GM18951 (cell line): ENCODE data around the gene ZNF343.

Experiments
- POLR2A ChIP-seq: IDR thresholded peaks from 4 replicates; pipeline ENCODE4 v1.6.1; 2011; ENCODE audit warnings: mild to moderate bottlenecking; ENCODE audit not compliant: insufficient read length, insufficient read depth; ENCODE audit errors: extremely low read depth
- in situ Hi-C: fragments of 300-500 bp; cut with MboI; formaldehyde crosslinking; loops from one replicate; pipeline ENCODE4 v1.12.0; 2022; ENCODE audit warnings: low sequenced_read_pairs, mixed read lengths, inconsistent platforms; ENCODE audit not compliant: unreplicated experiment

Gene ZNF343

DNA sequence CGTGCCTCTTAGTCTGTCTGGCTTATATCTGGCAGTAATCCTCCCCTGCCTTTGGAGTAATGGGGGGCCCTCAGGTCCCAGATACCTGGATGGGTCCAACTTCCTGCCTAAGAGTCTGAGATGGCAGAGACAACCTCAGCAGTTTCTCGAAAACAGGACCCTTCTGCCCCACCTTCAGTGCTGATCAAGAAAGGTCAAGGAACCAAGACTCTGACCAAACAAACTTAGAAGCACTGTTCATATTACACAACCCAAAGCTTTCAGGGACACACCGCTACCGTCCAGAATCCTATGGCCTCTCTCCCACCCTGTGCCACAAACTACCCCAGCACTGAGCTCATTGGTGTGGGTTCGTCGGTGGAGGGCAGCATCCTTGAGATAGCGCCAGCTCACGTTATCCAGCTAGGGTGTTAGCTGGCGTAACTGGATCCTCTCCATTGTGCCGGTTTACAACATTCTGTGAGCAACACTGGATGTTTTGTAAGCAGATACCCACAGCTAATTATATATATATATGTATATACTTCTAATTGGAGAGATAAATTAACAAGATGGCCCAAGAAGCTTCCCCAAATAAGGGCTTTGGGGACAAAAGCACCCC lies 20.1 kb upstream of the ZNF343 start:
- in situ Hi-C loops, result loop anchor here (10.0 kb wide), 1 partner anchor 116 kb away; no protein-coding TSS in a partner anchor

DNA sequence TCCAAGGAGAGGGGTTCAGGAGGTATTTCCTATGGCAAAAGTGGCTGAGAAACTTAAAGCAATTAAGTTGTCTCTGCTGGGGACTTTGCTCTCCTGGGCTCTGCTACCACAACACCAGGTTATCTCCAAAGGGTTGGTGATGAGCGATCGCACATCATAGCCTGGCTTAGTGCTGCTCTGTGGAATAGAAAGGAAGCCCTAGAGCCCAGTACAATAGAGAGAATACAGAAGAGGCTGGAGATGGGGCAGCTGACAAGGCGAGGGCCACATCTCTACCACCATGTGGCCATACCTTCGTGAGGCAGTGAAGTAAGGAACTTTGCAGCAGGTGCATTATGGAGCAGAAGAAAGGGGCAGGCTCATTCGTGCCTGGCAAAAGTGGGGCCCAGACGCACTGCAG lies 19.0 kb upstream of the ZNF343 start:
- TF ChIP-seq POLR2A, result no peak
- in situ Hi-C loops, result loop anchor here (10.0 kb wide), 1 partner anchor 117 kb away; no protein-coding TSS in a partner anchor

More for the DNA sequence above, 20.1 kb upstream of the ZNF343 start:
- no peak for TF ChIP-seq POLR2A

DNA sequence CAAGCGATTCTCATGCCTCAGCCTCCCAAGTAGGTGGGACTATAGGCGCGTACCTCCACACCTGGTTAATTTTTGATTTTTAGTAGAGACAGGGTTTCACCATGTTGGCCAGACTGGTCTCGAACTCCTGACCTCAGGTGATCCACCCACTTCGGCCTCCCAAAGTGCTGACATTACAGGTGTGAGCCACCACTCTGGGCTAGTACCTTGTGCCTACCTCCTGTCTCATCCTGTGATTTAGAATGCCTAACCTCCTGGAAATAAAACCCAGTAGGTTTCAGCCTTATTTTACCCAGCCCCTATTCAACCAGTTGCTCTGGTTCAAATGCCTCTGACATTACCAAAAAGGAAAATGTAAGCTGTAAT lies 17.5 kb upstream of the ZNF343 start:
- in situ Hi-C loops, result loop anchor here (10.0 kb wide), 1 partner anchor 119 kb away; no protein-coding TSS in a partner anchor

DNA sequence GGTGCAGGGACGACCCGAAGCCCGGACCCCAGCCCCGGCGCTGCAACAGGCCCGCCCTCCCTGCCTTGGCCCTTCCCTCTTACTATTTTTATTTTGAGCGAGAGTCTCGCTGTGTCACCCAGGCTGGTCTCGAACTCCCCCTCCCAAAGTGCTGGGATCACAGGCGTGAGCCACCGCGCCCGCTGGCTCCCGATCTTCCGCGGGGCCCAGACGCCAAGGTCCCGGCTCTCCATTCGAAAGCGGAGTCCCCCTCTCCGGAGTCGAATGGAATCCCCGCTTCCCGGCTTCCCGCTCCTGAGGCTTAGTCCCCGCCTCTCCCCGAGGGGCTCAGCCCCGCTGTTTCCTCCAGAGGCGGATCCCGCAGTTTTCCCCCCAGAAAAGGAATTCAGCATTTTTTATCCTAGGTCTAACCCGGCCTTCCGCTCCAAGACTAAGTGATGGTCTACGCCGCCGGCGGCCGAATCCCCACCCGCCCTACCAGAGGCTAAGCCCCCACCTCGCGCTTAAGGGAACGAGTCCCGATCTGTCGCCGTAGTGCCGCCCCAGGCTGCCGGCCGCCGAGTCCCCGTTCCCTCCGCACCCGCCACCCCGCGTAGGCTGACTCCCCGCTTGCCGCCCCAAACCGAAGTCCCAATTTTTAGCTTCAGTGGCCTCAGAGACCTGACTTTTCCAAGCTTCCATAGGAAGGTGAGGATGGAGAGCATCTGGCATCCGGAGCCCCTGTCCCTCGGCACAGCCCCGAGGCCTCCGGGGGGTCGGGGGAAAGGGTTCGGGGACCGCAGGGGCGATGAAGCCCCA lies 16.2 kb upstream of the ZNF343 start:
- in situ Hi-C loops, result loop anchor here (10.0 kb wide), 1 partner anchor 120 kb away; no protein-coding TSS in a partner anchor
- TF ChIP-seq POLR2A, result no peak

DNA sequence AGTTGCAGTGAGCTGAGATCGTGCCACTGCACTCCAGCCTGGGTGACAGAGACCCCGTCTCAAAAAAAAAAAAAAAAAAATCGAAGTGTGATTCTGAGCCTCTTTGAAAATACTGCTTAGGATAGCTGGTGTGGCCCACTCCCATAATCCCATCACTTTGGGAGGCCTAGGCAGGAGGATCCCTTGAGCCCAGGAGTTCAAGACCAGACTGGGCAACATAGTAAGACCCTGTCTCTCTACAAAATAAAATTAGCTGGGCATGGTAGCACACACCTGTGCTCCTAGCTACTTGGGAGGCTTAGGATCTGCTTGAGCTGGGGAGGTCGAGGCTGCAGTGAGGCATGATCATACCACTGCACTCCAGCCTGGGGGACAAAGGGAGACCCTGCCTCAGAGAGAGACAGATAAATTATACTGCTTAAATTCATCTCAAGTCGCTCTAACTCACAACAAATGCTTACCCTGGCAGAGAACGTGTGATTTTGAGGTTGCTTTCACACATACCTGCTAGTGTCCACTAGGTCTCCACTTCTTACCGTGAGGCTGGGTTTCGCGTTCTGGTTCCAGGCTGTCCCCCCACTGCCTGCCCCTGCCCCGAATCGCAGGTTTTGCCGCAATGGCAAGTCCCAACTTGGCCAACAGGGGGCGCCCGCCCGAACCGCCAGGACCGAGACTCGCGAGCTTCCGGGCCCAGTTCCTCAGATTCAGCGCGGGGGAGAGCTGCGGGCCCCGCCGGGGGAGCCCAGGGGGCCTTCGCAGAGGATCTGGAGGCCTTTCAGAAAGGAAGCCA lies 15.4 kb upstream of the ZNF343 start:
- TF ChIP-seq POLR2A, result peak; percentile 60
- in situ Hi-C loops, result loop anchor here (10.0 kb wide), 1 partner anchor 121 kb away; no protein-coding TSS in a partner anchor

DNA sequence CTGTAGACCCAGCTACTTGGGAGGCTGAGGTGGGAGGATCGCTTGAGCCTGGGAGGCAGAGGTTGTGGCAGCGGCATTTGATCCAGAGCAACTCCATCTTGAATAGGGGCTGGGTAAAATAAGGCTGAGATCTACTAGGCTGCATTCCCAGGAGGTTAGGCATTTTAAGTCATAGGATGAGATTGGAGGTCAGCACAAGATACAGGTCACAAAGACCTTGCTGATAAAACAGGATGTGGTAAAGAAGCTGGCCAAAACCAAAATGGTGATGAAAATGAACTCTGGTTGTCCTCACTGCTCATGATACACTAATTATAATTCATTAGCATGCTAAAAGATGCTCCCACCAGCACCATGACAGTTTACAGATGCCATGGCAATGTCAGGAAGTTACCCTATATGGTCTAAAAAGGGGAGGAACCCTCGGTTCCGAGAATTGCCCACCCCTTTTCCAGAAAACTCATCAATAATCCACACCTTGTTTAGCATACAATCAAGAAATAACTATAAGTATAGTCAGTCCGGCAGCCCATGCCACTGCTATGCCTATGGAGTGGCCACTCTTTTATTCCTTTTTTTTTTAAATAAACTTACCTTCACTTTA lies 14.2 kb upstream of the ZNF343 start:
- in situ Hi-C loops, result loop anchor here (10.0 kb wide), 1 partner anchor 122 kb away; no protein-coding TSS in a partner anchor

DNA sequence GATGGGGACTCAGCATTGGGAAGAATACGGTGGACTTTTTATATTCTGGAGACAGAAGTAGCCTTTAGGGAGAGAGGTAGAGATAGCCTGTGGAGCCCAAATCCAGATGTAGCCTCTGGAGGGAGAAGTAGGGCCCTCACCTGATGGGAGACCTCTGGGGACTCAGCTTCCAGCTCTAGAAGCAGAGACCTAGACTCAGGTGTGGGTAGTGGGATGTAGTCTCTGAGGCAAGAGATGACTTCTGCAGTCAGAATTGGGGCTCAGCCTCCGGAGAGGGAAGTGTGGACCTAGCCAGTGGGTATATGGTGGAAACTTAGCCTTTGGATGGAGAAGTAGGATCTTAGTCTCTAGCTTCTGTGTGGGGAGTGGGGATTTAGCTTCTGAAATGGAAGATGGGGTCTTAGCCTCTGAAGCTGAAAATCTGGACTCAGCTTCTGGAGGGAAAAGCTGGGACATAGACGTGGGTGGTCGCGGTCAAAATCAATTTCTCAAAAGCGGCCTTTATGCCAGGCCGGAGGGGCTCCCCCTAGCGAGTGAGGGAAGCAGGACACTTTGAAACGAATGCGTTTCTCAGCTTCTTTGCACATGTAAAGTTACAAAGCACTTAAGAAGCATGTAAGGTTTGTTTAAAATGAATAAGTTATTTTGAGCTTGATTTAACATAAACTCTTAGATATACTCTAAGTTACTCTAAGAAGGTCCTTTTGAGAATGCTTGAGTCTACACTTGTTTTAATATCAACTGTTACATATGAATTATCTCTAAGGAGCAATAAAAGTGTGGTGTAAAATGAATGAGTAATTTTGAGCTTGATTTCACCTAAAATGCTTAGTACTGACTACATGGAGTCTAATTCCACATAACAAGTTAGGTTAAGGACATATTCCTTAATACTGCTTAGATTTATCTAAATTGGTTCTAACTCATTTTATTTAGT lies 12.9 kb upstream of the ZNF343 start:
- TF ChIP-seq POLR2A, result no peak
- in situ Hi-C loops, result loop anchor here (10.0 kb wide), 1 partner anchor 123 kb away; no protein-coding TSS in a partner anchor

DNA sequence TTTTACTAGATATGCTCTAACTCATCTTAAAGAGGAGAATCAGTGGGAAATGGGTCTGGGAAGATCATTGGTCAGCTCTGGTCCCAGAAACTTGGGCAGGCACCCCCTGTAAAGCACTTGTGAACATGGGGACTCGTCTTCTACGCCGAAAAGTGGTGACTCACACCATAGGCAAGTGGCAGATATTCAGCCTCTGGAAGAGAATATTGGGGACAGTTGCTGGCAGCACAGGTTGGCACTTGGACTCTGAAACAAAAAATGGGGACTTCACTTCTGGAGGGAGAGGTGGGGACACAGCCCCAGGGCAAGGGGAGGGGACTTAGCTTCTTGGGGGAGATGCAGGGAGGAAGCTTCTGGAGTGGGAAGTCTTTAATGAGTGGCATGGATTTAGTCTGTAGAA lies 11.9 kb upstream of the ZNF343 start:
- in situ Hi-C loops, result loop anchor here (10.0 kb wide), 1 partner anchor 124 kb away; no protein-coding TSS in a partner anchor

DNA sequence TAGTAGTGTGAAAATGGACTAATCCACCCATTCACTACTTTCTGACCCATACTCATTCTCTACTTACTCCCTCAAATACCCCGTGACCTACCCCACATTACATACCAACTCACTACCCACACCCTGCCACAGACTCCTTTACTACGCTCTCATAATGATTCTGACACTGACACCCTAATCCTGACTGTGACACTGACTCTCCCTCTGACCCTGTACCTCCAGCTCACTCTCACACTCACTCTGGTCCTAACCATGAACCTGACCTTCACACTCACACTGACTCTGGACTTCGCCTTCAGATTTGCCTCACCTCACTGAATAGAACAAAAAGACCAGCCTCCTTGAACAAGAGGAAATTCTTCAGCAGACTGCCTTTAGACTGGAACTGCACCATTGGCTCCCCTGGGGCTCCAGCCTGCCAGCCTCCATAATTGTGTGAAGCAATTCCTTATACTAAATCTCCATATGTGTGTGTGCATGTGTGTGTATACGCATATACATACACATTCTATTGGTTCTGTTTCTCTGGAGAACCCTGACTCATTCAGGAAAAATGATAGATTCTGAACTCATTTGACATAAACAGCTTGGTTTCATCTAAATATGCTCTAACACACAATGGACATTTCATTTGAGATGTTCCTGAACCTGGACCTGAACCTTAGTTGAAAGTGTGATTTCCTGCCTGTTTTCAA lies 10.5 kb upstream of the ZNF343 start:
- in situ Hi-C loops, result no loop called here

More for the DNA sequence above, 11.9 kb upstream of the ZNF343 start:
- TF ChIP-seq POLR2A, result no peak

DNA sequence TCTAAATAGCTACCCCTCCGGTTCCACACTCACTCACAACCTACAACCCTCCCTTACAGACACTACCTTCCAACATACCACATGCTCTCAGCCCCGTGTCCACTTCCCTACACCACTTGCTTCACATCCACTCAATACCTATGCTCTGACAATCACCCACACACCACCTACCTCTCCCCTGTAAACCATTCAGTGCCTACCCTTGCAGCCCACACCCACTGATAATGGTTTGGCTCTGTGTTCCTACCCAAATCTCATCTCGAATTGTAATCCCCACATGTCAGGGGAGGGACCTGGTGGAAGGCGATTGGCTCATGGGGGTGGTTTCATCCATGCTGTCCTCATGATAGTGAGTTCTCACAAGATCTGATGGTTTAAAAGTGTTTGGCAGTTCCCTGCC lies 9.8 kb upstream of the ZNF343 start:
- TF ChIP-seq POLR2A, result no peak
- in situ Hi-C loops, result no loop called here

More for the DNA sequence above, 10.5 kb upstream of the ZNF343 start:
- TF ChIP-seq POLR2A, result no peak

DNA sequence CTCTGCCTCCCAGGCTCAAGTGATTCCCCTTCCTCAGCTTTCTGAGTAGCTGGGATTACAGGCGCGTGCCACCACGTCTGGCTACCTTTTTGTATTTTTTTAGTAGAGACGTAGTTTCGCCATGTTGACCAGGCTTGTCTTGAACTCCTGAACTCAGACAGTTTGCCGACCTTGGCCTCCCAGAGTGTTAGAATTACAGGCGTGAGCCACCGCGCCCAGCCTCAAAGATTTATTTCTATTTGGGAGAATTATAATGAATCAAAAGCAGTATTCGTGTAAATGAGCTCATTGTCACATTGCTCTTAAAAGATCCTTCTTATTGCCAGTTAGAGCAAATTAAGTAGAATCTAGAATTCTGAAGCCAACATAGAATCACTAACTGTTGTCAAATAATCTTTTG lies 9.4 kb upstream of the ZNF343 start:
- in situ Hi-C loops, result no loop called here
- TF ChIP-seq POLR2A, result no peak
